Fibroblast of upper back skin (primary cell): ENCODE measurements around the gene TSPAN18.

Source experiments
- DNase-seq: peaks from one replicate; pipeline ENCODE4 v3.0.0-alpha.2; 2013

The TSPAN18 gene

GRCh38 chr11:44971185-44971584, 244.4 kb downstream of the TSPAN18 start:
- no peak for DNase-seq

DNA sequence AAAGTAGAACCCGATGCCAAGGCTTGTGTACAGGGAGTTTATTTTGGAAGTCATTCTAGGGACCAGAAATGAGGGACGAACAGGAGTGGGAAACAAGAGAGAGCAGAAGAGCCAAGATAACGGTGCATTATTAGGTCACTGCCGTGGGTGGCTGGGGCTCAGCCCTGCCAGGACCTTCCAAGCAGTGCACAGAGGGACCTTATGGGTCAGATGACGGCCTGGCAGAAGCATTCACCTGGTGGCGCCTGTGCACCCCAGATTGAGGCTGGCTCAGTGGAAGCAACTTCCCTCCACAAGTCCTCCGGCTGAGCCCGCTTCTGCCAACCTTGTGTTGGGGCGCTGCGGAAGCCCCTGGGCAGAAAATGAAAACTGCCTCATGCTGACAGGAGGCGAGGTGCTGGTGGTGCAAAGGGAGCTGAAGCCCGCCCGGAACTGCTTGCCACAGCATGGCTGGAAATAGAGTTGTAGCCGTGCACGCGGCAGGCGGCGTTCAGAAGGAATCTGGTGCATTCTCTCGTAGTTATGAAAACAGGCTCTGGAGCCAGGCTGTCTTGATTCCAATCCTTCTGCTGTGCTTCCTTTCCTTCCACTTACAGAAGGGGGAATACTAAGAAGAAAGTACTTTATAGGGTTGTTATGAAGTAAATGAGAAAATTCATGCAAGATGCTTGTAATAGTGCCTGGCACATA, 246.1 kb downstream of the TSPAN18 start:
- DNase-seq = no peak

DNA sequence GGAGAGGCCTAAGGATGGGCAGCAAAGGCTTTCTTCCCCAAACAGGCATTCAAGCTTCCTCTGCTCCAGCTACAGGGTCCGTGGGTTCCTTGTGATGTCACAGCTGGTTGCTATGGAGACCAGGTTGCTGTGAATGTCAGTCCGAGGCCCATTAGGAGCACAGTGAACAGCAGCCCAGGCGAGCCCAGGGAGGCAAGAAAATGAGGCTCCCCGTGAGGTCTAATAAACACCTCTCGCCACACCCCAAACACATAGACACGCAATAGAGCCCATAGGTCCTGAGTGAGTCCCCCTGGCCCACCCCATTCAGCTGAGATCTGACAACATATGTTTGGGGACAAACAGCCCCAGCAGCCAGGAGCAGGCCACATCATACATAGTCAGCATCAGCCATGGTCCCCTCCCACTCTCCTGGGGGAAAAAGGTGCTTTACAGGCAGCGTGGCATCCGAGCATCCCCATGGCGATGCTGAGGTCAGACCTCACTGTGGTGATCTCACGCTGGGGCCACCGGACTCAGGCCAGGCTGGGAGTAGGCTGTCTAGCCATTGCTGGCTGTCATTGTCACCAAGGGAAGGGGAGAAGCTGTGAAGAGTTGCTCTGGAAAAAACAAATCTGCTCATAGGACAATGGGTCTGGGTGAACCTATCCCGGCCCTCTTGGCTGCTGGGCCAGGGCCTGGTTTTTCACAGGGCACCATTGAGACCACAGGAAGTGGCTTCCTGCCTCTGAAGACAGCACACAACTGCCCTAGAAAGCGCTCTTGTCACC, 247.1 kb downstream of the TSPAN18 start:
- DNase-seq = no peak

- DNase-seq = no peak
Observed at GRCh38 chr11:44974402-44975000, 247.7 kb downstream of the TSPAN18 start.

- DNase-seq = no peak
Observed at GRCh38 chr11:44976576-44976975, 249.8 kb downstream of the TSPAN18 start.

DNA sequence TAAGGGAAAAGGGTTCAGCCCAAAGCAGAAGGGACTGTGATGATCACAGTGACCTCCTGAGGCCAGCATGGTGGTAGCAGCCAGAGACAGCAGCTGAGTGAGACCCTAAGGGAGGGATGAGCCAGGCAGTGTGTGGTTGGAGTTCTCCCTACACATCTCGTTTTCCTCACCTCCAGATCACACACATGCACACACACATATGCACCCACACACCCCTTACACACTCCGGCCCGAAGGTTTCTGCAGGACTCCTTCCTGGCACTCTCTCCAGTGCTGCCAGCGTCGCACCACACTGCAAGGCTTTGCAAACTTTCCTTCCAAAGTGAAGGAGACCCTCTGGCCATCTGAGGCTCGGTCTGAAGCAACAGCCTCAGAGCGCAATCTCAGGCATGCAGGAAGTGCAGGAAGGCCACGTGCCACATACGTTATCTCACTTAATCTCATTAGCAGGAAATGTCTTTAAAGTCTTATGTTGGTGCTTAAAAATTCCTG, 250.8 kb downstream of the TSPAN18 start:
- no peak for DNase-seq

GRCh38 chr11:44978274-44978960, 251.7 kb downstream of the TSPAN18 start:
- no peak for DNase-seq

DNA sequence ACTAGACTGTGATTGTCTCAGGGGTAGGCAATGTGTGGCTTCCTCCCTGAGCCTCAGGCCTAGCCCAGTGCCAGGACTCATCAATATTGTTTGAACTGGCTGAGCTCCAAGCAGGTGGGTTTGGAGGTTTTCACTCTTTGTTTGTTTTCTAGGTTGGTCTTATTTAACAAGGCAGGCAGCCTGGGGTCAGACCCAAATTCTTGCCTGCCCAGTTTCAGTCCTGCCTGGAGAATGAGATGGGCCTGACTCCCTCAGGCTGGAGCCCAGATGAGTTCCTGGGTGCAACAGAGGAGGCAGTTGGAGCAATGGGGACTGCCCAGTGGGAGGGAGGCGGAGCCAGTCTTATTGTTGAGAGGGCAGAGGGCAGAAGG, 252.2 kb downstream of the TSPAN18 start:
- no peak for DNase-seq

DNA sequence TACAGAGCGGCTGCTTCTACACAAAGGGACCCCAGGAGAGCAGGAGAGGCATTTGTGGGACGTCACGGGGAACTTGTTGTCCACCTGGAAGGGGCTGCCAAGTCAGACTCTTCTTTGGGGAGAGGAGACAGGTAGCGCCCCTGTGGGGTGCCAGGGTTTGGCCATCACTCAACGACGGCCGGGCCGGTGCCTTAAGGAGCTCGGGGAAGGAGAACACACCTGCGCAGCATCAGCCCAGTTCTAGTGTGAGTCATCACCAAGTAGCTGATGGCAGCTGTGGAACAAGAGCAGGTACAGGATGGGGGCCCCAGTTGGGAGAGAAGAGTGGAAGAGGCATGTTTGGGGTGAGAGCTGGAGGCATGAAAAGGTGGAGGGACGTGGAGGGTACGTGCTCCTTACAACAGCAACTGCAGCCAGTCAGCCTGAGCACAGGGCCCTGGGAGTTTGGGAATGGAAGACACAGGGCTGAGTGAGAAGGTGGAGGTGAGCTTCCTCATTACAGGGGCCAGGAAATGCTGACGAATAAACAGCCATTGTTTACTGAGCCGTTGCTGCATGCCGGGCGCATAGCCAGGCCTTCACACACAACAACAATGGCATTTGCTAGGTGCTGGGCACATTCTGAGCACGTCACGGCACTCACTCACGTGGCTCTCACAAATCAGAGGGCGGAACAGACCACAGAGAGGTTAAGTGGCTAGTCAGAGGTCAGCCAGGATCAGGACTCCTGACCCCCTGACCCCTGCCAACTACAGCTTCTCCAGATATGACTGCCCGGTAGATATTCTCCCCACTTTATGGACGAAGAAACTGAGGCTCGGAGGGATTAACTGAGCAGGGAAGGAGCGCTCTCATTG, 253.0 kb downstream of the TSPAN18 start:
- no peak for DNase-seq

DNA sequence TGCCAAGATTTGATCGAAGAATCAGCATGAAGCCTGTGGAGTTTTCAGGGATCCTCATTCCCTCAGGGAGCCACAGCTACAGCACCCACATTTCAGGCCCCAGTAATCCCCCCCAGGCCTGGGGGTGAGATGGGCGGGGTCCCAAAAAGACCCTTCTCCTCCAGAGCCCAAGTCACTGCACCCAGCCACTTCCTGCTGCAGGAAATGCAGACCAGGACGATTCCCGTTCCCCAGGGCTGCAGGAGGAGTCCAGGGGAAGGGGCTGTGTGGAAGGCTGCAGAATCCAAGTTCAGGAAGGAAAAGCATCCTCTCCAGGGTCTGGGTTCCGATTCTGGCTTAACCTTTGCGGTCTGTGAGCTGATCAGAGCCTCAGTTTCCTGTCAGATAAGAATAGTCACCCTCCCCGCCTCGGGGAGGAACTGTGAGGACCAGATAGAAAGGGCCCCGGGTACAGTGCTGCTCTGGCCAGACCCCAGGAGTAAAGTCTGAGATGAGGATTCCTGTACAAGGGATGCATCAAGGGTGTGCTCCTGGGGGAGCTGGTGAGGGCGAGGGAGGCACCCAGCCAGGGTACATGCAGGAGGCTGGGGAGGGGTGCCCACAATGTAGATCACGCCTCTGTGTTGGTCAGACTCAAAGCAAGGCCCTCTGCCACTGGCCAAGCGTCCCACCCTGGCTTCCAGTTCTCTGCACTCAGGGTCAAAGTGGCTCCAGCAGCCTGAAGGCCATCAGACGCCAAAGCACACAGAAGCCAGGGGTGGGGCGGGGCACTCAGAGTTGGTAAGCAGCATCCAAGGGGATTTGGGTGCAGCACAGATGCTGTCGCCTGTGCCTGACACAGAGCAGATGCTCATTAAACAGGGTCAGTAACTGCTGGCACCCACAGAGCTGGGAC, 254.0 kb downstream of the TSPAN18 start:
- DNase-seq = no peak
